Choroid plexus epithelial cell (primary cell): ENCODE data around the gene FOXL1.
A peak's percentile ranks its signal among the peaks of the same experiment; 100 is the strongest.

Experiments used
- DNase-seq: peaks from one replicate; pipeline ENCODE4 v3.0.0-alpha.2; 2010; ENCODE audit warnings: low read depth
- H3K4me3 ChIP-seq: 2 replicates; pipeline ENCODE4 v1.5.1; 2011; ENCODE audit warnings: low read depth, mild to moderate bottlenecking, control low read depth, low read length, moderate library complexity
- CTCF ChIP-seq: conservative IDR thresholded peaks from 2 replicates; pipeline ENCODE4 v1.5.1; 2011; ENCODE audit warnings: low read depth, mild to moderate bottlenecking, control low read depth, inconsistent platforms, low read length, moderate library complexity

The FOXL1 gene

GRCh38 chr16:86578061-86578599 lies at the start of gene FOXL1:
TSS of gene FOXL1 (plus strand) at chr16:86578549. CDS start at chr16:86578724, 175 bp downstream.
- TF ChIP-seq CTCF: no peak
- DNase-seq: peak; percentile 86
- H3K4me3 ChIP-seq: peak within 1 kb of the TSS; percentile 64

- no peak overlapping the region for H3K4me3 ChIP-seq
- no peak for DNase-seq
- TF ChIP-seq CTCF: no peak
Observed at GRCh38 chr16:86529160-86529559, 49.2 kb upstream of the FOXL1 start.

GRCh38 chr16:86530251-86531190 lies 47.8 kb upstream of the FOXL1 start:
- no peak overlapping the region for H3K4me3 ChIP-seq
- TF ChIP-seq CTCF: no peak
- DNase-seq: no peak

GRCh38 chr16:86531191-86531545 lies 47.2 kb upstream of the FOXL1 start:
- no peak overlapping the region for H3K4me3 ChIP-seq
- no peak for TF ChIP-seq CTCF
- DNase-seq: peak; percentile 6

GRCh38 chr16:86531641-86532525 lies 46.5 kb upstream of the FOXL1 start:
- no peak for DNase-seq
- TF ChIP-seq CTCF: no peak
- H3K4me3 ChIP-seq: no peak overlapping the region

- no peak for TF ChIP-seq CTCF
- no peak for DNase-seq
- H3K4me3 ChIP-seq: no peak overlapping the region
Observed at GRCh38 chr16:86532526-86532815, 45.9 kb upstream of the FOXL1 start.
